Measurements from ENCODE around the gene IGLL1. TPM values are rescaled to one million over a fixed set of nuclear protein-coding genes. Genes with fewer than 3 reads are reported as not detected.
"Not testable (repeated sequence)": the region's sequence is repeated elsewhere in the genome, so short reads cannot be mapped to it uniquely, and the experiment has no call there.

The IGLL1 gene
- total RNA-seq, 1 donor = 203 TPM

GRCh38 chr22:23565305-23565914 lies 14.7 kb downstream of the IGLL1 start:
- DNase-seq (ENCODE audit: low read depth in 2 of 3, low spot score in 2 of 3) = peak in 1 of 3 donors; percentile 44

GRCh38 chr22:23564276-23564675 lies 15.8 kb downstream of the IGLL1 start:
- no peak for DNase-seq (ENCODE audit: low read depth in 2 of 3, low spot score in 2 of 3)

DNA sequence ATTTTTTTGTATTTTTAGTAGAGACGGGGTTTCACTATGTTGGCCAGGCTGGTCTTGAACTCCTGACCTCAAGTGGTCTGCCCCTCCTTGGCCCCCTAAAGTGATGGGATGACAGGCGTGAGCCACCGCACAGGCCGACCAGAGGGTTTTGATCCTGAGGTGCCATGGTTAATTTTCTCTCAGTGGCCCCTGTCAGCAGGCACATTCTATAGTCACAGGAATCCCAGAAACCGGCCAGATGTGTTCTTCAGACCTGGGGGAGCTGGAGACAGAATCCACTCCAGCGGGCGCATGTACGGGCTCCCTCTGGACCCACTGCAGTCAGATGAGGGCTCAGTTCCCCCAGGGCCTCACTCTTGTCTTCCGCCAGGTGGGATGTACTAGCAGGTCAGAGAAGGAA lies 17.0 kb downstream of the IGLL1 start:
- DNase-seq (ENCODE audit: low read depth in 2 of 3, low spot score in 2 of 3) = no peak

GRCh38 chr22:23562186-23562585 lies 17.9 kb downstream of the IGLL1 start:
- no peak for DNase-seq (ENCODE audit: low read depth in 2 of 3, low spot score in 2 of 3)

DNA sequence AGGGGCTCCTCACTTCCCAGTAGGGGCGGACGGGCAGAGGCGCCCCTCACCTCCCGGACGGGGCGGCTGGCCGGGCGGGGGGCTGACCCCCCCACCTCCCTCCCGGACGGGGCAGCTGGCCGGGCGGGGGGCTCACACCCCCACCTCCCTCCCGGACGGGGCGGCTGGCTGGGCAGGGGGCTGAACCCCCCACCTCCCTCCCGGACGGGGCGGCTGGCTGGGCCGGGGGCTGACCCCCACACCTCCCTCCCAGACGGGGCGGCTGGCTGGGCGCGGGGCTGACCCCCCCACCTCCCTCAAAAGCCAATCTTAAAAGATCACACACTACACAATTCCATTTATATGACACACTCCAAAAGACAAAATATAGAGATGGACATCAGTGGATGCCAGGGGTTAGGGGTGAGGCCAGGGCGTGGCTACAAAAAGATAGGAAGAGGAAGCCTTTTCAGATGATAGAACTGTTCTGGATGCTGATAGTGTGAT lies 19.0 kb downstream of the IGLL1 start:
- not testable (repeated sequence) for DNase-seq (ENCODE audit: low read depth in 2 of 3, low spot score in 2 of 3)

- not testable (repeated sequence) for DNase-seq (ENCODE audit: low read depth in 2 of 3, low spot score in 2 of 3)
These were observed 19.9 kb downstream of the IGLL1 start for GRCh38 chr22:23560215-23560614.

GRCh38 chr22:23557467-23557866 lies 22.6 kb downstream of the IGLL1 start:
- DNase-seq (ENCODE audit: low read depth in 2 of 3, low spot score in 2 of 3) = no peak

GRCh38 chr22:23557036-23557435 lies 23.1 kb downstream of the IGLL1 start:
- no peak for DNase-seq (ENCODE audit: low read depth in 2 of 3, low spot score in 2 of 3)

- DNase-seq (ENCODE audit: low read depth in 2 of 3, low spot score in 2 of 3) = no peak
These were observed 24.0 kb downstream of the IGLL1 start for GRCh38 chr22:23556026-23556620.

- DNase-seq (ENCODE audit: low read depth in 2 of 3, low spot score in 2 of 3) = no peak
These were observed 25.0 kb downstream of the IGLL1 start for GRCh38 chr22:23555118-23555517.

DNA sequence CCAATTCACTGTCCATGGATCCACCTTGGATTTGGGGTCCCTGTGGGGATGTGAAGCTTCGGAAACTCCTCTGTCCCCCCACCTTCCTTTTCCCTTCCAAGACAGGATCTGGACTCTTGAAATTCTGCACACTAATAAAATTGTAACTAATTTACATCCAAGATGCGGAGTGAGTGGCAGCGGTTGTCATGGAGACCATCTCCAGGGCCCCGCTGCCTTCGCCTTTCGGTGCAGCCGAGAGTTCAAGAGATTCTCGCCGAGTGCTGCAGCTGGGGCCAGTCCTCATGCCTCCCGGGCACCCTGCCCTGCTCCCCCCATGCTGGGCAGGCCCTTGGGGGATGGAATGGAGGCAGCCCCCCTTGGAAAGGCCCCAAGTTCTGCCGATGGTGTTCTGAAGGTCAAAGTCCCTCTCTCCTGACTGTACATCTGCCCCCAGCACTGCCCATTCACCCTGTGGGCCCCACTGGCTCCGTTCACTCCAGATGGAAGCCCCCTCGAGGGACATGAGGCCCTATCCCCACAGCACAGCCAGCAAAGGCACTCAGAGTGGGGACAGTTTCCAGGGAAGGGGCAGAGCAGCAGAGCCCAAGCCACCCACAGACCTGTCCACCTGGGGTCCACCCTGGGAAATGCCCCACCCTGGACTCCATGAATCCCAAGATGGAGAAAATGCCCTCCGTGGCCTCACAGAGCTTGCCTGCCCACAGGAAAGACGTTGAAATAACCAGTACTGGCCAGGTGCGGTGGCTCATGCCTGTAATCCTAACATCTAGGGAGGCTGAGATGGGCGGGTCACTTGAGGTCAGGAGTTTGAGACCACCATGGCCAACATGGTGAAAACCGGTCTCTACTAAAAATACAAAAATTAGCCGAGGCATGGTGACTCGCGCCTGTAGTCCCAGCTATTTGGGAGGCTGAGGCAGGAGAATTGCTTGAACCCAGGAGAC lies 25.9 kb downstream of the IGLL1 start:
- DNase-seq (ENCODE audit: low read depth in 2 of 3, low spot score in 2 of 3) = no peak

GRCh38 chr22:23553438-23553837 lies 26.7 kb downstream of the IGLL1 start:
- DNase-seq (ENCODE audit: low read depth in 2 of 3, low spot score in 2 of 3) = no peak

DNA sequence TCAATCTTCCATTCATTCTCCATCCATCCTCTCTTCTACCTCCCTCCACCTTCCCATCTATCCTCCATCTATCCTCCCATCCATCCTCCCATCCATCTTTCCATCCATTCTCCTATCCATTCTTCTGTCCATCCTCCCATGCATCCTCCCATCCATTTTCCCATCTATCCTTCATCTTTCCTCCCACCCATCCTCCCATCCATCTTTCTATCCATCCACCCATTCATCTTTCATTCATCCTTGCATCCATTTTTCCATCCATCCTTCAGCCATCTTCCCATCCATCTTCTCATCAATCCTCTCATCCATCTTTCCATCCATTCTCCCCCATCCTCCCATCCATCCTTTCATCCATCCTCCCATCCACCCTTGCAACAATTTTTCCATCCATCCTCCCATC lies 27.5 kb downstream of the IGLL1 start:
- DNase-seq (ENCODE audit: low read depth in 2 of 3, low spot score in 2 of 3) = no peak

DNA sequence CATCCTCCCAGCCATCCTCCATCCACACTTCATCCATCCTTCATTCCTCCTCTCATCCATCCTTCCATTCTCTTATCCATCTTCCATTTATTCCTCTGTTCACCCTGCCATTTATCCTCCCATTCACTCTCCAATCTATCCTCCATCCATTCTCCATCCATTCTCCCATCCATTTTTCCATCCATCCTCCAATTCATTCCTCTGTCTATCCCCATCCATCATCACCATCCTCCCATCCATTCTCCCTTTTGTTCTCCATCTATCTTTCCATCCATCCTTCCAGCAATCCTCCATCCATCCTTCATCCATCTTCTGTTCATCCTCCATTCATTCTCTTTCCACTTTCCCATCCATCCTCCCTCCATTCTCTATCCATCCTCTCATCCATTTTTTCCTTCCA lies 28.7 kb downstream of the IGLL1 start:
- DNase-seq (ENCODE audit: low read depth in 2 of 3, low spot score in 2 of 3) = no peak

DNA sequence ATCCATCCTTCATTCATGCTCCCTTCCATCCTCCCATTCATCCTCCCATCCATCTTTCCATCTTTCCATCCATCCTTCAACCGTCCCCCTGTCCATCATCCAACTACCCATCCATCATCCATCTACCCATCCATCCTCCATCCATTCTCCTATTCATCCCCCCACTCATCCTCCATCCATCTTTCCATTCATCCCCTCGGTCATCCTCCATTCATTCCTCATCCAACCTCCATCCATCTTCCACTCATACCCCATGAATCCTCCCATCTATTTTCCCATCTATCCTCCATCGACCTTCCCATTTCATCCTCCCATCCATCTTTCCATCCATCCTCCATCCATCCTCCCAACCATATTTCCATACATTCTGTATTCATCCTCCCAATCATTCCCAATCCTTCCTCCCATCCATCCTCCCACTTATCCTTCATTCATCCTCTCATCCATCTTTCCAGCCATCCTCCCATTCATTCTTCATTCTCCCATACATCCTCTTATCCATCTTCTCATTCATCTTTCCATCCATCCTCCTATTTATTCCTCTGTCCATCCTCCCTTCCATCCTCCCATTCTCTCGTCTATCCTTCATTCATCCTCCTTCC lies 29.9 kb downstream of the IGLL1 start:
- DNase-seq (ENCODE audit: low read depth in 2 of 3, low spot score in 2 of 3) = no peak

DNA sequence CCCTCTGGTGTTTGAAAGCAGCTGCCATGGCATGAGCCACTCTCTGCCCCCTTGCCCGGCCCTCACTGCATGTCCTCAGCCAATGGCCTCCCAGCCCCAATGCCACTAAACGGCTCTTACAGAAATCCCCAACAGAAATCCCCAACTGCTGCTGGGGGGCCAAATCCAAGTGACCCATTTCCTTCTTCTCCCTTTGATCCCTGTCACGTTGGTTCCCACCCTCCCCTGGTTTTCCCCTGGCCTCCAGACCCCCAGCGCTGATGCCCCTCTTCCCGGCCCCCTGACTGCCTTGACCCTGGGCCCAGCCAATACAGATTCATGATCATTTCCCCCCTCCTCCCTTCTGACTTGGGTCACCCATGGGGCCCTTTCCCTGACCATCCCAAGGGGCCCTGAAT lies 30.9 kb downstream of the IGLL1 start:
- no peak for DNase-seq (ENCODE audit: low read depth in 2 of 3, low spot score in 2 of 3)

GRCh38 chr22:23548501-23549197 lies 31.4 kb downstream of the IGLL1 start:
- DNase-seq (ENCODE audit: low read depth in 2 of 3, low spot score in 2 of 3) = no peak

- DNase-seq (ENCODE audit: low read depth in 2 of 3, low spot score in 2 of 3) = no peak
These were observed 32.1 kb downstream of the IGLL1 start for GRCh38 chr22:23547818-23548500.

GRCh38 chr22:23547382-23547781 lies 32.7 kb downstream of the IGLL1 start:
- not testable (repeated sequence) for DNase-seq (ENCODE audit: low read depth in 2 of 3, low spot score in 2 of 3)

DNA sequence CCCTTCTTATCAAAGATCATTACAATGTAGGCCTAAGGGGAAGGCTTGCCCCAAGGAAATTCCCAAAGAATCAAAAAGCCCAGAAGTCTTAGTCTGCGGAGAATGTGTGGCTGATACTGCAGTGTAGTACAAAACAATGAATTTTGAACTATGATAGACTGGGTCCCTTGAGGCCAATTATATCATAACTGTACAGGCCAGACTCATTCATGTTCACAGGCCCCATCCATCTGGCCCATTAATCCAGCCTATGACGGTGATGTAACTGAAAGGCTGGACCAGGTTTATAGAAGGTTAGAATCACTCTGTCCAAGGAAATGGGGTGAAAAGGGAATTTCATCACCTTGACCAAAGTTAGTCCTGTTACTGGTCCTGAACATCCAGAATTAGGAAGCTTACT lies 35.2 kb downstream of the IGLL1 start:
- no peak for DNase-seq (ENCODE audit: low read depth in 2 of 3, low spot score in 2 of 3)

Data from hematopoietic multipotent progenitor cell (in vitro differentiated cells).